Neural cell (in vitro differentiated cells): ENCODE measurements around the gene MB21D2. TPM values are rescaled to one million over a fixed set of nuclear protein-coding genes. Genes with fewer than 3 reads are reported as not detected.

Experiments used
- H2AFZ ChIP-seq: fragments of 200-600, 300-800 bp; sonication (generic), shearing (Covaris generic); 2 replicates; pipeline ENCODE4 v1.6.0; 2014; ENCODE audit warnings: low read depth, mild to moderate bottlenecking, antibody characterized with exemption, low read length, moderate library complexity
- H3F3A ChIP-seq: fragments of 200-600 bp; shearing (Covaris generic); 2 replicates; pipeline ENCODE4 v1.6.1; 2016; ENCODE audit warnings: mild to moderate bottlenecking, moderate library complexity, mixed read lengths, antibody characterized with exemption, low read length; ENCODE audit not compliant: insufficient read depth, poor library complexity, severe bottlenecking
- H3K27ac ChIP-seq: fragments of 200-600, 300-800 bp; sonication (generic), shearing (Covaris generic); 2 replicates; pipeline ENCODE4 v1.5.1; 2014; ENCODE audit warnings: mild to moderate bottlenecking, low read length, moderate library complexity
- H3K27me3 ChIP-seq: fragments of 300-800, 200-600 bp; sonication (generic), shearing (Covaris generic); 2 replicates; pipeline ENCODE4 v1.6.0; 2014; ENCODE audit warnings: mild to moderate bottlenecking, low read depth, low read length, moderate library complexity; ENCODE audit not compliant: insufficient read depth
- H3K36me3 ChIP-seq: fragments of 300-800, 200-600 bp; sonication (generic), shearing (Covaris generic); 2 replicates; pipeline ENCODE4 v1.5.1; 2014; ENCODE audit warnings: mild to moderate bottlenecking, antibody characterized with exemption, low read length, moderate library complexity; ENCODE audit not compliant: insufficient read depth
- H3K4me2 ChIP-seq: fragments of 300-800, 200-600 bp; sonication (generic), shearing (Covaris generic); 2 replicates; pipeline ENCODE4 v1.6.0; 2014; ENCODE audit warnings: mild to moderate bottlenecking, low read length
- H3K4me3 ChIP-seq: fragments of 300-800, 200-600 bp; sonication (generic), shearing (Covaris generic); 2 replicates; pipeline ENCODE4 v1.5.1; 2014; ENCODE audit warnings: mild to moderate bottlenecking, low read length, moderate library complexity
- H3K79me2 ChIP-seq: fragments of 200-600 bp; shearing (Covaris generic); replicated peaks from 2 replicates; pipeline ENCODE4 v1.6.0; 2014; ENCODE audit warnings: mild to moderate bottlenecking, low read length, moderate library complexity; ENCODE audit not compliant: insufficient read depth
- H3K9ac ChIP-seq: fragments of 300-800, 200-600 bp; sonication (generic), shearing (Covaris generic); 2 replicates; pipeline ENCODE4 v1.6.1; 2016; ENCODE audit warnings: mild to moderate bottlenecking, low read length, mixed read lengths
- H3K9me2 ChIP-seq: fragments of 200-600 bp; shearing (Covaris generic); 2 replicates; pipeline ENCODE4 v1.6.1; 2016; ENCODE audit warnings: mild to moderate bottlenecking, low read length, mixed read lengths; ENCODE audit not compliant: insufficient read depth
- H3K9me3 ChIP-seq: fragments of 200-600, 300-800 bp; sonication (generic), shearing (Covaris generic); 2 replicates; pipeline ENCODE4 v1.6.1; 2016; ENCODE audit warnings: mild to moderate bottlenecking, mixed run types, low read length, moderate library complexity, mixed read lengths
- H4K20me1 ChIP-seq: fragments of 200-600 bp; shearing (Covaris generic); 2 replicates; pipeline ENCODE4 v1.6.1; 2016; ENCODE audit warnings: mild to moderate bottlenecking, mixed run types; ENCODE audit not compliant: insufficient read depth
- CTCF ChIP-seq: fragments of 450-650 bp; IDR thresholded peaks from 2 replicates; pipeline ENCODE4 v1.5.1; 2014; ENCODE audit warnings: antibody characterized with exemption, mild to moderate bottlenecking, moderate library complexity; ENCODE audit not compliant: poor library complexity, severe bottlenecking
- EP300 ChIP-seq: fragments of 450-650 bp; conservative IDR thresholded peaks from 2 replicates; pipeline ENCODE4 v1.6.1; 2014; ENCODE audit warnings: antibody characterized with exemption, mild to moderate bottlenecking, moderate library complexity; ENCODE audit not compliant: poor library complexity, severe bottlenecking
- EZH2 ChIP-seq: fragments of 200-600, 300-800 bp; shearing (Covaris generic), sonication (generic); IDR thresholded peaks from 2 replicates; pipeline ENCODE4 v1.6.1; 2014; ENCODE audit warnings: antibody characterized with exemption, low read length, borderline replicate concordance, mild to moderate bottlenecking; ENCODE audit not compliant: insufficient read depth, poor library complexity, severe bottlenecking
- MXI1 ChIP-seq: fragments of 450-650 bp; conservative IDR thresholded peaks from 2 replicates; pipeline ENCODE4 v1.6.1; 2014; ENCODE audit warnings: antibody characterized with exemption, mild to moderate bottlenecking; ENCODE audit not compliant: poor library complexity, severe bottlenecking
- RAD21 ChIP-seq: fragments of 450-650 bp; conservative IDR thresholded peaks from 2 replicates; pipeline ENCODE4 v1.6.1; 2014; ENCODE audit warnings: antibody characterized with exemption, mild to moderate bottlenecking, moderate library complexity
- REST ChIP-seq: IDR thresholded peaks from 2 replicates; pipeline ENCODE4 v1.6.1; 2012; ENCODE audit warnings: borderline replicate concordance
- SMC3 ChIP-seq: fragments of 450-650 bp; conservative IDR thresholded peaks from 2 replicates; pipeline ENCODE4 v1.6.1; 2014; ENCODE audit warnings: antibody characterized with exemption, mild to moderate bottlenecking, moderate library complexity; ENCODE audit not compliant: poor library complexity
- TAF1 ChIP-seq: IDR thresholded peaks from 2 replicates; pipeline ENCODE4 v1.6.1; 2012; ENCODE audit warnings: low read depth
- polyA plus RNA-seq: library from polyadenylated mRNA; depleted of rRNA; stranded (reverse); fragments of >200 nt; gene quantifications from 2 replicates; pipeline ENCODE4 v1.2.3, GENCODE V29; 2014

The MB21D2 gene
- polyA plus RNA-seq, 1 donor from 2014 or later: 39.0 TPM

GRCh38 chr3:192867645-192868044 is 50.0 kb downstream of the MB21D2 start:
- Histone ChIP-seq H3K4me2 (no peak overlapping the region), H3K27ac (no peak overlapping the region), H3K36me3 (no peaks in the 10 kb centered on the region), H3K27me3 (no peaks in the 10 kb centered on the region), H3K9me2 (no peaks in the 10 kb centered on the region), H3K79me2 (peaks cover 8% of the 10 kb centered on the region), H3F3A (no peaks in the 10 kb centered on the region), H3K9me3 (no peaks in the 10 kb centered on the region), H4K20me1 (no peaks in the 10 kb centered on the region), H3K9ac (no peak overlapping the region), H3K4me3 (no peak overlapping the region), H2AFZ (no peak overlapping the region)
- no peak for TF ChIP-seq TAF1
- no peak for TF ChIP-seq EZH2
- no peak for TF ChIP-seq SMC3
- TF ChIP-seq CTCF: no peak
- TF ChIP-seq EP300: no peak

GRCh38 chr3:192866804-192867203 is 50.9 kb downstream of the MB21D2 start:
- no peaks in the 10 kb centered on the region for H3K9me2 ChIP-seq
- H3K27ac ChIP-seq: no peak overlapping the region
- H3K9ac ChIP-seq: no peak overlapping the region
- no peak for TF ChIP-seq REST
- no peak for TF ChIP-seq SMC3
- TF ChIP-seq EZH2: no peak
- no peak for TF ChIP-seq MXI1
- TF ChIP-seq CTCF: no peak
- no peak for TF ChIP-seq EP300
- TF ChIP-seq RAD21: no peak
- TF ChIP-seq TAF1: no peak
- no peaks in the 10 kb centered on the region for H3F3A ChIP-seq
- peaks cover 8% of the 10 kb centered on the region for H3K79me2 ChIP-seq
- H3K4me2 ChIP-seq: no peak overlapping the region
- H3K9me3 ChIP-seq: no peaks in the 10 kb centered on the region
- no peaks in the 10 kb centered on the region for H4K20me1 ChIP-seq
- no peaks in the 10 kb centered on the region for H3K27me3 ChIP-seq
- H2AFZ ChIP-seq: no peak overlapping the region
- no peak overlapping the region for H3K4me3 ChIP-seq
- H3K36me3 ChIP-seq: no peaks in the 10 kb centered on the region
